Karpas-422 (cell line): ENCODE results near the gene RBBP8. TPM values are rescaled to one million over a fixed set of nuclear protein-coding genes. Genes with fewer than 3 reads are reported as not detected.
"Not testable (repeated sequence)": the region's sequence is repeated elsewhere in the genome, so short reads cannot be mapped to it uniquely, and the experiment has no call there.

Source experiments
- DNase-seq: peaks from one replicate; pipeline ENCODE4 v3.0.0-alpha.2; 2015
- H2AFZ ChIP-seq: fragments of 200-600 bp; sonication (generic); 2 replicates; pipeline ENCODE4 v1.6.1; 2014; ENCODE audit warnings: antibody characterized with exemption, low read length, mixed read lengths
- H3K27ac ChIP-seq: fragments of 200-600 bp; sonication (generic); 2 replicates; pipeline ENCODE4 v1.5.1; 2014; ENCODE audit warnings: mild to moderate bottlenecking, low read length, moderate library complexity
- H3K27me3 ChIP-seq: fragments of 200-600 bp; sonication (generic); 2 replicates; pipeline ENCODE4 v1.6.1; 2014; ENCODE audit warnings: low read length, mixed read lengths
- H3K36me3 ChIP-seq: fragments of 200-600 bp; sonication (generic); 2 replicates; pipeline ENCODE4 v1.6.1; 2014; ENCODE audit warnings: low read length, mixed read lengths; ENCODE audit not compliant: insufficient read depth
- H3K4me1 ChIP-seq: fragments of 200-600 bp; sonication (generic); 2 replicates; pipeline ENCODE4 v1.6.1; 2014; ENCODE audit warnings: mild to moderate bottlenecking, low read length, mixed read lengths
- H3K4me2 ChIP-seq: fragments of 200-600 bp; sonication (generic); 2 replicates; pipeline ENCODE4 v1.6.1; 2014; ENCODE audit warnings: low read length, low read depth, mild to moderate bottlenecking; ENCODE audit not compliant: poor library complexity, severe bottlenecking
- H3K4me3 ChIP-seq: fragments of 200-600 bp; sonication (generic); 2 replicates; pipeline ENCODE4 v1.5.1; 2014; ENCODE audit warnings: mild to moderate bottlenecking, antibody characterized with exemption, low read length, mixed read lengths
- H3K79me2 ChIP-seq: fragments of 200-600 bp; sonication (generic); 2 replicates; pipeline ENCODE4 v1.6.1; 2014; ENCODE audit warnings: mild to moderate bottlenecking, low read length, mixed read lengths
- H3K9ac ChIP-seq: fragments of 200-600 bp; sonication (generic); 2 replicates; pipeline ENCODE4 v1.6.0; 2014; ENCODE audit warnings: low read length
- H3K9me2 ChIP-seq: fragments of 200-600 bp; sonication (generic), shearing (Covaris generic); replicated peaks from 2 replicates; pipeline ENCODE4 v1.6.0; 2014; ENCODE audit warnings: mild to moderate bottlenecking, low read length, moderate library complexity; ENCODE audit not compliant: insufficient read depth
- H3K9me3 ChIP-seq: fragments of 300-700, 200-600 bp; sonication (generic); 2 replicates; pipeline ENCODE4 v1.6.1; 2014; ENCODE audit warnings: low read length, mixed read lengths
- H4K20me1 ChIP-seq: fragments of 200-600 bp; sonication (generic); 2 replicates; pipeline ENCODE4 v1.6.1; 2014; ENCODE audit warnings: mild to moderate bottlenecking, antibody characterized with exemption, low read length, low read depth; ENCODE audit not compliant: insufficient read depth
- total RNA-seq: library from RNA; depleted of rRNA; stranded (reverse); fragments of >200 nt; shearing (Covaris generic); gene quantifications from 2 replicates; pipeline ENCODE4 v1.2.3, GENCODE V29; 2014; ENCODE audit warnings: low replicate concordance; rRNA removed

Gene RBBP8
- total RNA-seq, result 66.8 and 148 TPM in 2 replicates

DNA sequence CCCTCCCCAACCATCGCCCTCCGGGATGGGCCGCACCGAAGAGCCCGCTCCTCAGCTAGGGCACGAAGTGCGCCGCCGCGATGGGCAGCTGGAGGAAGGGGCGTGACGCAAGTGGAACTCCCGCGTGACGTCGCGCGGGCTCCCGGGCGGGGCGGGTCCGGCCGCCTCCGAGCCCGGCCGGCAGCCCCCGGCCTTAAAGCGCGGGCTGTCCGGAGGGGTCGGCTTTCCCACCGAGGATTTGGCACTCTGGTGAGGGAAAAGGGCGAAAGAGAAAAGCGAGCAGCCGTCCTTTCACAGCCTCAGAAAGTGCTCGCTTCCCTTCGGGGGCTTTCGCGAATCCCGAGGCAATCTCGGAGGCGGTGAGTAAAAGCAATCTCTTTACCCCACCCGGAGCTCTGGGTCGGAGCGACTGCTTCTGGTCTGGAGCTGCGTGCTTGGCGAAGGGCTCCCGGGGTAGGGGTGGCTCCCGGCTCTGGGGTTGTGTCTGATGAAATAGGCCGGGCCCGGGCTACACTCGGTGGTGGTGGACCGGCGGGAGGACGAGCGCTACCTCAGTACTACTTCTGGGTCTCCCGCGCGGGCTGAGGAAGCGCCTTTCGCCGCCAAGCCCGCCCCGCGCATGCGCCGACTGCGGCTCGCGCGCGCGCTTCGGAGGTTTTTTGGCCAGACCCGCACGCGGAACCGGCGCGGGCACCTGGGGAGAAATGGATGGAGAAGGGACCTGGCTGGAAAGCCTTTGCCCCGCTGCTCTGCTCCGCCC lies at the start of gene RBBP8:
Gene RBBP8, plus strand, starts transcription at position 123 of the 760 bp plus-strand sequence. CDS start 3,524 bp downstream, outside the sequence.
- H3K27ac ChIP-seq, result peak within 1 kb of the TSS; percentile 80
- peak within 1 kb of the TSS; percentile 99 for H3K4me3 ChIP-seq
- DNase-seq, result peak; percentile 94
- H4K20me1 ChIP-seq, result no peaks in the 10 kb centered on the region
- no peaks in the 10 kb centered on the region for H3K9me3 ChIP-seq
- H3K4me1 ChIP-seq, result peaks cover 34% of the 10 kb centered on the region
- peaks cover 50% of the 10 kb centered on the region for H3K79me2 ChIP-seq
- H3K9me2 ChIP-seq, result no peaks in the 10 kb centered on the region
- H2AFZ ChIP-seq, result peak within 1 kb of the TSS; percentile 93
- H3K27me3 ChIP-seq, result no peaks in the 10 kb centered on the region
- peaks cover 23% of the 10 kb centered on the region for H3K36me3 ChIP-seq
- peak within 1 kb of the TSS; percentile 91 for H3K4me2 ChIP-seq
- H3K9ac ChIP-seq, result peak within 1 kb of the TSS; percentile 84

DNA sequence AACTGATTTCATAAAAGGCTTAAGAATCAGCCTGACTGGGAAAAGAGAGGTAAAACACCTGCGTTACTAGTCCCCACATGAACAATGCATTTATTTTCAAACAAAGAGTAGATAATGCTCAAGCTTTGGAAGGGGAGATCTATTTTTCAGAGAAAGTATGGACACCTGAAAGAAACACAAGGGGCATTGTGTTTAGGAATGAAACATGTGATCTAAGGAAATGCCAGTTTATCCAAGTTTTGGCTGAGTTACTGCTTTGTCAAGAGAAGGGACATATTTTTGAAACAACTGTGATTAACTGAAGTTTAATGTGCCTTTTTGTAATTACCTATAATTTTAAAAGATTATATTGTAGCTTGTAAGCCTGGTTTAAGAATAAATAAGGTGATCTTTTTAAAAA lies 49.3 kb upstream of the RBBP8 start:
- H3K4me2 ChIP-seq, result no peak overlapping the region
- no peaks in the 10 kb centered on the region for H3K79me2 ChIP-seq
- H3K9me3 ChIP-seq, result no peaks in the 10 kb centered on the region
- H3K9me2 ChIP-seq, result no peaks in the 10 kb centered on the region
- no peak overlapping the region for H2AFZ ChIP-seq
- H3K27me3 ChIP-seq, result no peaks in the 10 kb centered on the region
- H3K4me3 ChIP-seq, result no peak overlapping the region
- DNase-seq, result no peak
- H3K36me3 ChIP-seq, result no peaks in the 10 kb centered on the region
- no peak overlapping the region for H3K9ac ChIP-seq
- H4K20me1 ChIP-seq, result no peaks in the 10 kb centered on the region
- no peak overlapping the region for H3K27ac ChIP-seq
- H3K4me1 ChIP-seq, result no peaks in the 10 kb centered on the region

DNA sequence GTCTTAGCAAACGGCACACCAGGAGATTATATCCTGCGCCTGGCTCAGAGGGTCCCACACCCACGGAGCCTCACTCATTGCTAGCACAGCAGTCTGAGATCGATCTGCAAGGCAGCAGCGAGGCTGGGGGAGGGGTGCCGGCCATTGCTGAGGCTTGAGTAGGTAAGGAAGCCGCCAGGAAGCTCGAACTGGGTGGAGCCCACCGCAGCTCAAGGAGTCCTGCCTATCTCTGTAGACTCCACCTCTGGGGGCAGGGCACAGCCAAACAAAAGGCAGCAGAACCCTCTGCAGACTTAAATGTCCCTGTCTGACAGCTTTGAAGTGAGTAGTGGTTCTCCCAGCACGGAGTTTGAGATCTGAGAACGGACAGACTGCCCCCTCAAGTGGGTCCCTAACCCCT lies 47.4 kb upstream of the RBBP8 start:
- H3K9ac ChIP-seq, H2AFZ ChIP-seq, H3K9me2 ChIP-seq, H3K79me2 ChIP-seq, H3K27me3 ChIP-seq, H3K4me1 ChIP-seq, H3K36me3 ChIP-seq, H3K4me2 ChIP-seq, H3K27ac ChIP-seq, H4K20me1 ChIP-seq, DNase-seq, H3K4me3 ChIP-seq, H3K9me3 ChIP-seq: not testable (repeated sequence)

DNA sequence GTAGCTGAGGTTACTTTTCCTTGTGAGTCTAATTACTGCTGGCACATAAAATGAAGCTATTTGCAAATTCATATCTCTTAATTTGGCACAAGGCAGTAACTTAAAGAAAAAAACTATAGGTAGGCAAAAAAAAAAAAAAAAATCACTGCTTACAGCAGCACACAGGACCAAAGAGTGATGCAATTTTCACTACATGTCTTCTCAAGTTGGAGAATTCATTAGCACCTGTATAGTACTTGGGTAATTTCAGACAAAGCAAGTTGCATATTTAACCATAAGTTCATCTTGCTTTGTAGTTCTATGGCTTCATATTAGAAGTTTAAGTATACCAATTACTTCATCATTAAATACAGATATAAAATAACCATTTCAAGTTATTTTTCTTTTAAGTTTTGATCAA lies 33.7 kb upstream of the RBBP8 start:
- Histone ChIP-seq H3K27me3 (no peaks in the 10 kb centered on the region), H2AFZ (no peak overlapping the region), H3K27ac (no peak overlapping the region), H3K9me2 (no peaks in the 10 kb centered on the region), H3K4me2 (no peak overlapping the region), H3K79me2 (no peaks in the 10 kb centered on the region), H4K20me1 (no peaks in the 10 kb centered on the region), H3K9me3 (no peaks in the 10 kb centered on the region), H3K4me1 (no peaks in the 10 kb centered on the region), H3K36me3 (no peaks in the 10 kb centered on the region), H3K4me3 (no peak overlapping the region), H3K9ac (no peak overlapping the region)
- DNase-seq, result no peak

DNA sequence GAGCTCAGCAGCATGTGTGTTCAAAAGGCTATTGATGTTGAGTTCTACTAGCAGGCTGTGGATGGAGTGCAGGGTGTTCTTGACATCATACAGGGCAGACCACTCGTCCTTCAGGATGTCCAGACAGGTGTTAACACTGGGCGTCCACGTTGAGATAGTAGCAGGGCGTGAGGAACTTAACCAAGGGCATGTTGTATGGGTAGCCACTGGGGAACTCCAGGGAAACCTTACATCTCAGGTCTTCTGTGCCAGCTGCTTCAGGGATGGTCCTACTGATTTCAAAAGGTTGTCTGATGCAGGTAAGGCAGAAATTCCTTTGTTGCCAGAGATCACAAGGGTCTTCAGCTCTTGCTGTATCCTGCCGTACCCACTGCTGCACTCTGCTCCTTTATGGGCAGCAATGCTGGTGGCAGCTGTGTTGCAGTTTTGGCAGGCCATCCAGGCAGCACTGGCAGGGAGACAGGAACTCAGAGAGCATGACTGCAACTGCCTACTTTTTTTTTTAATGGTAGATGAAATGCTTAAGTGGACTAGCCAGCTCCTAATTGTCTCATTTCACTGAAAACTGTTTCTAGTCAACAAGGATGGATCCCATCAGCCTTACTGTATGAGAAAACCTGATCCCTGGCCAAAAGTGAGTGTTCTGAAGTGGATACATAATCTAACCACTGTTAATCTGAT lies 32.4 kb upstream of the RBBP8 start:
- H3K4me3 ChIP-seq, result no peak overlapping the region
- no peaks in the 10 kb centered on the region for H3K4me1 ChIP-seq
- DNase-seq, result no peak
- H3K9me2 ChIP-seq, result no peaks in the 10 kb centered on the region
- no peaks in the 10 kb centered on the region for H3K79me2 ChIP-seq
- H3K9ac ChIP-seq, result no peak overlapping the region
- H3K27me3 ChIP-seq, result no peaks in the 10 kb centered on the region
- no peaks in the 10 kb centered on the region for H4K20me1 ChIP-seq
- no peaks in the 10 kb centered on the region for H3K9me3 ChIP-seq
- H3K36me3 ChIP-seq, result no peaks in the 10 kb centered on the region
- H2AFZ ChIP-seq, result no peak overlapping the region
- H3K27ac ChIP-seq, result no peak overlapping the region
- no peak overlapping the region for H3K4me2 ChIP-seq

DNA sequence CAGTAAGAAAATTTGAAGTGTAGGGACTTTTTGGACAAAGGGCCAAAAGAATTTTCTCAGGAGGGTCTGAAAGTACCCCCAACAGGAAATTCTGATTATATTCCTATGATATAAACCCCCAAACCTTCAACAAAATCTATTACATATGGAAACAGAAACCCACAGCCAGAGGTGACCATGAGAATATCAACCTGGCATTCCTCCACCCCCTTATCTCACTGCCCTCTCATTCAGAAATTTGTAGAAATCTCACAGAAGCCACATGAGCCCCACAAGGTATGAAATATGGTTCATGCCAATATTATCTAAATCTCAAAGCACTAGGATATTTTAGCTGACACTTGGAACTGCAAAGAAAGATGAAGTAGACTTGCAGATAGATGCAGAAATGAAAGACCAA lies 31.0 kb upstream of the RBBP8 start:
- Histone ChIP-seq H3K9me2 (no peaks in the 10 kb centered on the region), H3K4me2 (no peak overlapping the region), H3K36me3 (no peaks in the 10 kb centered on the region), H3K79me2 (no peaks in the 10 kb centered on the region), H2AFZ (no peak overlapping the region), H3K9ac (no peak overlapping the region), H3K27ac (no peak overlapping the region), H4K20me1 (no peaks in the 10 kb centered on the region), H3K27me3 (no peaks in the 10 kb centered on the region), H3K4me1 (no peaks in the 10 kb centered on the region), H3K9me3 (no peaks in the 10 kb centered on the region), H3K4me3 (no peak overlapping the region)
- DNase-seq, result no peak

DNA sequence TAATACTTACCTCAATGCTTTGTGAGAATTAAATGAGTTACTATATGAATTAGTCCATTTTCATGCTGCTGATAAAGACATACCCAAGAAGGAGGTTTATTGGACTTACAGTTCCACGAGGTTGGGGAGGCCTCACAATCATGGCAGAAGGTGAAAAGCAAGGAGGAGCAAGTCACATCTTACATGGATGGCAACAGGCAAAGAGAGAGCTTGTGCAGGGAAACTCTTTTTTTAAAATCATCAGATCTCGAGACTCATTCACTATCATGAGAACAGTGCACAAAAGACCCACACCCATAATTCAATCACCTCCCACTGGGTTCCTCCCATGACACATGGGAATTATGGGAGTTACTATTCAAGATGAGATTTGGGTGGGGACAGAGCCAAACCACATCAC lies 29.9 kb upstream of the RBBP8 start:
- not testable (repeated sequence) for H2AFZ ChIP-seq, H3K4me3 ChIP-seq, H3K4me1 ChIP-seq, H3K9me3 ChIP-seq, H3K36me3 ChIP-seq, H3K27ac ChIP-seq, H3K9me2 ChIP-seq, H3K79me2 ChIP-seq, H3K4me2 ChIP-seq, H3K9ac ChIP-seq, H4K20me1 ChIP-seq, DNase-seq, H3K27me3 ChIP-seq

DNA sequence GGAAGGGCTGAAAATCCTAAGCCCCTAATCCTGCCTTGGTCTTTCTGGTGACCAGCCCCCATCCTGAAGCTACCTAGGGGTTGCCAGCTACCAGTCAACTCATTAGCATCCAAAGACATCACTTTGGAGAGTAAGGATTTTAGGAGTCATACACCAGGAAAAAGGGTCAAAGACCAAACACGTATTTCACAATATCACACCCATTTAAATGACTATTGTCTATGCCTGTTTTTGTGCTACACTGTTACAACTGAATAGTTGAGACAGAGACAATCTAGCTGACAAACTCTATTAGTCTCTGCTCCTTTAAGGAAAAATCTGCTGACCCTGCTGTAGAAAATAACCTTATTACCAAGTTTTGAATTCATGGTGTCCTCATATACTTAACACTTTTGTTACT lies 21.0 kb upstream of the RBBP8 start:
- Histone ChIP-seq H3K27ac (no peak overlapping the region), H4K20me1 (no peaks in the 10 kb centered on the region), H2AFZ (no peak overlapping the region), H3K4me1 (no peaks in the 10 kb centered on the region), H3K4me2 (no peak overlapping the region), H3K27me3 (no peaks in the 10 kb centered on the region), H3K9me2 (no peaks in the 10 kb centered on the region), H3K9me3 (no peaks in the 10 kb centered on the region), H3K36me3 (no peaks in the 10 kb centered on the region), H3K79me2 (no peaks in the 10 kb centered on the region), H3K9ac (no peak overlapping the region), H3K4me3 (no peak overlapping the region)
- no peak for DNase-seq
